Gastrocnemius medialis (tissue), 4 donors: ENCODE results near the gene CHRNB4. TPM values are rescaled to one million over a fixed set of nuclear protein-coding genes. Genes with fewer than 3 reads are reported as not detected.

Experiments used
- total RNA-seq, 4 donors: library from RNA; depleted of rRNA; stranded (reverse); fragments of >200 nt; gene quantifications; one replicate each; pipeline versions ENCODE4 v1.1.0 to v1.2.3, GENCODE V29; 2016

Gene CHRNB4
- total RNA-seq, 4 donors from 2014 or later: not detected

Other genes starting within 250 kb of the CHRNB4 start
- 10 to 100 TPM; 18.9 to 37.4 (median 22.0) TPM for gene IREB2, start 203.0 kb downstream of the CHRNB4 start, total RNA-seq
- 1 to 10 TPM in 3 of 4 donors, under 1 TPM in 1; 0.87 to 6.6 (median 4.4) TPM for gene HYKK, start 133.6 kb downstream of the CHRNB4 start, total RNA-seq
- 100 to 1,000 TPM; 176 to 243 (median 212) TPM for gene PSMA4, start 100.8 kb downstream of the CHRNB4 start, total RNA-seq
- 1 to 10 TPM in 2 of 4 donors, under 1 TPM in 2; 0.07 to 1.6 (median 0.71) TPM for gene CHRNA5, start 75.7 kb downstream of the CHRNB4 start, total RNA-seq
- under 1 TPM in 1 of 4 donors, not detected in 3; 0.11 TPM for gene CHRNA3, start 20.2 kb downstream of the CHRNB4 start, total RNA-seq
- 1 to 10 TPM in 1 of 4 donors, under 1 TPM in 3; 0.42 to 1.1 (median 0.76) TPM for gene ADAMTS7, start 170.3 kb upstream of the CHRNB4 start, total RNA-seq
- 100 to 1,000 TPM; 279 to 372 (median 286) TPM for gene MORF4L1, start 231.7 kb upstream of the CHRNB4 start, total RNA-seq